Measurements from ENCODE around the gene CACNG4. TPM values are rescaled to one million over a fixed set of nuclear protein-coding genes. Genes with fewer than 3 reads are reported as not detected.
"Not testable (repeated sequence)": the region's sequence is repeated elsewhere in the genome, so short reads cannot be mapped to it uniquely, and the experiment has no call there.

The CACNG4 gene
- polyA plus RNA-seq, 1 donor: 6.3 TPM

DNA sequence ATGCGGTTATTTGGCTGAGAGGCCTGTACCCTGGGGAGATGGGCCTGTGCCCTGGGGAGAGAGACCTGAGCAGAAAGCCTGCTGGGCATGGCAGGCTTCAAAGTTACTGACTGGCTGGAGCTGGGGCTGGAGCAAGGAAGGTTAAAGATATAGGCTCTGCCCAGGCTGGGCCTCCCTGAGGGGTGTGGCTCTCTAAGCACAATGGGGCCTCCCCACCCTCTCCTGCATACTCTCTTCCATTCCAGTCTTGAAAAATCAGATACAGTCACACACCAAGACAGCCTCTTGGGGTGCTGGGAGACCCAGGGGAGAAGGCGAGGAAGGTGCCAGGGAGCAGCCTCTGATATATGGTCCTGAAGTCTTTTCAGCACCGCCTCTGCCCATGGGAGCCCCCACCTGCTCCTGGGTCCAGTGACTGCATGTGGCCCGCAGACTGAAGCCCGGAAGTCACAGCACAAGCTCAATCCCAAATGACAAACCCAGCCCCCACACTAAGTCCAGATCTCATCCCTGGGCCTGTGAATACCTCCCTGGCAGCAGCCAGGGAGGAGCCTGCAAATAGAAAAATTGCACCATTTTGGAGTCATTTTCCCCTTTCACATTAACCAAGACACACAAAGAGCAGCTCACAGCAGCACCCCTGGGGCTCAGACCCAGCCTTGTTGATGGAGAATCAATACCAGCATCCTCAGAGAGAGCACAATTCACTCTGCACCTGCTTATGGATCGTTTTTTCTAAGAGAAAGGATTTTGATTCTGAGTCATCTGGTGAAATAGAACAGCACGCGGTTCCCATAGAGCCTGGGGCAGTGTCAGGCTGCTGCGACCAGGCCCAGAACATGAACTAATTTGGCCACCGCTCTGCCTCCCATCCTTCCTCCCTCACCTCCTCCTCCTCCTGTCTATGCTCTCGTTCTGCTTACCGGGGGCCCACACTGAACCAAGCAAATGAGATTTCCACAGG is 54.2 kb downstream of the CACNG4 start:
- no peak for DNase-seq (ENCODE audit: low read depth)

DNA sequence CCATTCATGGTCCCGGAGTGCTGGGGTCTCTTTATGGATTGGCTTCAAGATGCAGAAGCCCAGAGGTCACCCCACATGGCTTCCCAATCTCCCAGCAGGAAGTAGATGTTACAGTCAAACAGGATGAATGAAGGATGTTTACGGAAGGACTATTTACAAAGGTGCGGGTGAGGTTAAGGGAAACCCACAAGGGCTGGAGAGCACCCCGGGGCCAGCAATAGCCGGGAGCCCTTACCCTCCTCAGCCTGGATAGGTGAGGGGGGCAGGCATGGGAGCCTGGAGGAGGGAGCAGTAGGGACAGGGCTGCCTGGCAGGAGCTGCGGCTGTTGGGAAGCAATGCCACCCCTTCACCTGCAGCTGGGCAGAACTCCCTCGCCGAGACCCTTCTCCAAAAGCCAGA is 55.3 kb downstream of the CACNG4 start:
- DNase-seq (ENCODE audit: low read depth): no peak

DNA sequence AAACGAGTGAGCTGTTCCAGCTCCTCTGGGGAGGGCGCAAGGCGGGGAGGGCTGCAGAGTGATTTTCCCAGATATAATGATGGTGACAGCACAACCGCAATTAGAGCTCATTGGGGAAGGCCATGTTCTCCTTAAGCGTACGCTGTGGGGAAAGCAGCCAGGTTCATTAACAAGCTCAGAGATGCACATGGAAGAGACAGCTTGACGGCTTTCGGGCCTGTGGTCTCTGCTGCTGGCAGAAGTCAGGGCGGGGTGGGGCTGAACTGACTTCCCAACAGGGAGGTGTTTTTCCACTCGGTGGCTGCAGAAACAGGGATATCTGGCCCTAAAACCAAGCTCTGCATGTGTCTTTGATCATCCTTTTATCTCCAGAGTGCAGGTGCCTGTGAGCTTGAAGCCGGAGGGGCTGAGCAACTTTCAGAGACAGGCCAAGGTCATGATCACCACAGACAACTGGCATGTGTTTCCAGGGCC is 55.8 kb downstream of the CACNG4 start:
- DNase-seq (ENCODE audit: low read depth): no peak

DNA sequence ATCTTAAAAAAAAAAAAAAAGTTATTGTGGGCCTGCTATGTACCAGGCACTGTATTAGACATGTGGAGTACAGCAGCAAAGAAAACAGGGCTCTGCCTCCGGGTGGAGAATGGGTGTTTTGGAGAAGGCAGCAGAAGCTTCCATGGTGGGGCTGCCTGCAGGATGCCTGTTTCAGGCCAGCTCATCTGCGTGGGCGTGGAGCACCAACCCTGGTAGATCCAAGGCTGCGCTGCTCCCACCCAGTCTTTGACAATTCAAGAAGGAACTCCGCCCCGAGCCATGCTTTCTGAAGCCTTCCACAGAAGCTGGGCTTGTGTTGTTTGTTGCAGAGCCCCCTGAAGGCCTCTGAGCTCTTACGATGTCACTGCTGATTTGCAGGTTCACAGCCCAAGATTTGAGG is 56.7 kb downstream of the CACNG4 start:
- DNase-seq (ENCODE audit: low read depth): no peak

- no peak for DNase-seq (ENCODE audit: low read depth)
These were observed 57.4 kb downstream of the CACNG4 start for GRCh38 chr17:67021743-67022450.

DNA sequence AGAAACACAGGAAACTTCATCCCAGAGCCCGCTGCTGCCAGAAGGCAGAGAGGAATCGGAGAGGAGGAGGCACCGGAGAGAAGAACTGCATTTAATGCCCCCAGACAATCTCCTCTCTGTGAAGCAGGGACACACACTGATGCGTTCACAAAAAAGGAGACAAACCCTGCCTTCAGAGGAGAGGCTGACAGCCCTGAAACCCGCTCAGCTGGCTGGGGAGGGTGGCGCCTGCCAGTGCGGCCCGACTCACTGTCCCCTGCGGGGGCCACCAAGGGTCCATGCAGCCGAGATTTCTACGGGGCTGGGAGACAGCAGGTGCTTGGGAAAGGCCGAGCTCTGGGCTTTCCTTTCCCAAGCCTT is 57.9 kb downstream of the CACNG4 start:
- DNase-seq (ENCODE audit: low read depth): no peak

GRCh38 chr17:67024736-67025135 is 60.2 kb downstream of the CACNG4 start:
- no peak for DNase-seq (ENCODE audit: low read depth)

DNA sequence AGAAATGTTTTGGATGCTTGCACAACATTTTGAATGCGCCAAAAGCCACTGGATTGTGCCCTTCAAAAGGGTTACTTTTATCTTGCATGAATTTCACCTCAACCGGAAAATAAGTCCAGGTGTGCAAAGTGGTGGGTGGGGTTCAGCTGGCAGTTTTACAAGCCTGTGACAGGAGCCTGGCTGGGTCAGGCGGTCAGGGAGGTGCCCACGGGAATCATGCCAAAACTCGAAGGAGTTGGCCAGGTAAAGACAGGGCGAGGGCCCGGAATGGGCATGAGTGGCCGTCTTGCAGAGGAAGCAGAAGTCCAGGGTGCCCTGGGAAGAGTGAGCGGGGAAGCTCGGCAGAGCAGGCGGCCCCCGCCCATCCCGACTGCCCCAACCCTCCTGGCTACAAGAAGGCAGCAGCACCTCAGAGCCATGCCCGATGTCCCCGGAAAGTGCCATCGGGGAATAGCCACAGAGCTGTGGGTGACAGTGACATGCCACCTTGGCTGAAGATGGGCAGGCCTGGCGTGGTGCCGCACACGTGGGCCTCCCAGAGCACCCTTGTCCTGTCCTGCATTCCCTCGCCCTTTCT is 60.8 kb downstream of the CACNG4 start:
- no peak for DNase-seq (ENCODE audit: low read depth)

DNA sequence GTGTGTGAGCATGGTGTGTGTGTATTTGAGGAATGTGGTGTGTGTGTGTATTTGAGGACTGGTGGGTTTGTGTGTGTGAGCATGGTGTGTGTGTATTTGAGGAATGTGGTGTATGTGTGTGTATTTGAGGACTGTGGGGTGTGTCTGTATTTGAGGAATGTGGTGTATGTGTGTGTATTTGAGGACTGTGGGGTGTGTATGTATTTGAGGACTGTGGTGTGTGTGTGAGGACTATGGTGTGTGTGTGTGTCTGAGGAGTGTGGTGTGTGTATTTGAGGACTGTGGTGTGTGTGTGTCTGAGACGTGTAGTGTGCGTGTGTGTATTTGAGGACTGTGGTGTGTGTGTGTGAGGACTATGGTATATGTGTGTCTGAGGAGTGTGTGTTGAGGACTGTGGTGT is 61.8 kb downstream of the CACNG4 start:
- no peak for DNase-seq (ENCODE audit: low read depth)

DNA sequence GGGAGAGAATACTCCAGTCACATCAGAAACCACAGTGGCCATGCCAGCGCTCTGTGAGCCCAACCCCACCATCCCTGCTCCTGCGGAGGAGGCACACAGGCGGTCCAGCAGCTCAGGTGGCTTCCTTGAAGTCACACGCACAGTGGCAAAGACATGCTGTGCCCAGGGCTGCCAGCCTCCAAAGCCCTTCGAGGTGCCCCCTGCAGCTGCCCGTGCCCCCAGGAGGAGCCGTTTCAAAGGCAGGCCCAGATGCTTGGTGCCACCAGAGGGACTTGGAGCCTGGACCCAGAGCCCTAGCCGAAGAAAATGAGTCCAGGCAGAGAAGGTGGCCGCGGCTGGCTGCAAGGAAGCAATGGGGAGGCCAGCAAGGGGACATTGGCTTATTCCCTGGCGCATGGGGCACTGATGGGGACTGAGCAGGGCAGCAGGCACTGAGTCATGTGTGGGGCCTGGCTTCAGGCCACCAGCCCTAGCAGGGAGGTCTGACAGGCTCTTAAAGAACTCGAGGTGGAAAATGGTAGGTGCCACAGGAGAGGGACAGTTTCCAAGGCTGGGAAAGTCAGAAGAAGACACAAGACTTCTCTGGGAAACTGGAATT is 62.6 kb downstream of the CACNG4 start:
- DNase-seq (ENCODE audit: low read depth): no peak

DNA sequence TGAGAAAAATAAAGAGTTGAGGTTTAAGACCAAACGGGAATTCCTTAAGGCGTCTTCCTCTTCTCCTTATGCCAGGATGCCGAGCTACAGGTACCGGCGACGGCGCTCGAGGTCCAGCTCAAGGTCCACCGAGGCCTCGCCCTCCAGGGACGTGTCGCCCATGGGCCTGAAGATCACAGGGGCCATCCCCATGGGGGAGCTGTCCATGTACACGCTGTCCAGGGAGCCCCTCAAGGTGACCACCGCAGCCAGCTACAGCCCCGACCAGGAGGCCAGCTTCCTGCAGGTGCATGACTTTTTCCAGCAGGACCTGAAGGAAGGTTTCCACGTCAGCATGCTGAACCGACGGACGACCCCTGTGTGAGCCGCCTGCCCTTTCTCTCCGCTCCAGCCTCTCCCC is 66.1 kb downstream of the CACNG4 start:
- no peak for DNase-seq (ENCODE audit: low read depth)

DNA sequence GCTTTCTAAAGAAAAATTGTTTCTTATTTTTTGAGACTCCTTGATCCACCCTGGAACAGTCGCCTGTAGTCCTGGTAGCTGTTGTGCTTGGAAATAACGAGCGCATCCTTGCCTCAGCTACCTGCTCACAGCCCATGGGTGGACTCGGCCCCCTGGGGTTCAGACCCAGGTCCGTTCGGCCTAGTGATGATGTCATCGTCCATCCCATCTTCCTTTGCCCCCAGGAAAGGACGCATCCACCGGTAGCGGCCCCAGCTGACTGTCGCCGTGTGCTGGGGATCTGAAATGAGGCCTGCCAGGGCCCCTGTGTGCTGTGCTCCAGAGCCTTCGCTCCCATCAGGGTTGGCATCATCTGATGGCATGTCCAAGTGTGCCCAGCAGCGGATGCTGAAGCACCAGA is 67.9 kb downstream of the CACNG4 start:
- DNase-seq (ENCODE audit: low read depth): no peak

- no peak for DNase-seq (ENCODE audit: low read depth)
These were observed 68.5 kb downstream of the CACNG4 start for GRCh38 chr17:67032985-67033384.

DNA sequence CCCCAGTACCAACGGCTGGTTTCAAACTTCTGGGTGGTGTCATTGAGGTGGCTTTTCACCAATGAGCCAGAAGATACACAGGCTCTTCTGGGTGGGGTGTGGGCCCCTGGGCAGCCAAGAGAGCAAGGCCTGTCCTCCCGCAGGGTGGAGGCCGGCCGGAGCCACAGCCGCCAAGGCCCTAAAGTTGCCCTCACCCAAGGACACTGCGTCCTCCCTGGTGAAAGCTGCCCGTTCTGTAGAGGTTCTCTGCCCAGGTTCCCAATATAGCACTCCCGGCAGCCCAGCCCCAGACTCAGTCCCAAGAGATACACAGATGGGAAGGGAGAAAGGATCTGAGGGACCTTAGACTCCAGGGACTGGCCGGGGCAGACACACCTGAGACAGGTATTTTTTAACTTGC is 69.1 kb downstream of the CACNG4 start:
- no peak for DNase-seq (ENCODE audit: low read depth)

DNA sequence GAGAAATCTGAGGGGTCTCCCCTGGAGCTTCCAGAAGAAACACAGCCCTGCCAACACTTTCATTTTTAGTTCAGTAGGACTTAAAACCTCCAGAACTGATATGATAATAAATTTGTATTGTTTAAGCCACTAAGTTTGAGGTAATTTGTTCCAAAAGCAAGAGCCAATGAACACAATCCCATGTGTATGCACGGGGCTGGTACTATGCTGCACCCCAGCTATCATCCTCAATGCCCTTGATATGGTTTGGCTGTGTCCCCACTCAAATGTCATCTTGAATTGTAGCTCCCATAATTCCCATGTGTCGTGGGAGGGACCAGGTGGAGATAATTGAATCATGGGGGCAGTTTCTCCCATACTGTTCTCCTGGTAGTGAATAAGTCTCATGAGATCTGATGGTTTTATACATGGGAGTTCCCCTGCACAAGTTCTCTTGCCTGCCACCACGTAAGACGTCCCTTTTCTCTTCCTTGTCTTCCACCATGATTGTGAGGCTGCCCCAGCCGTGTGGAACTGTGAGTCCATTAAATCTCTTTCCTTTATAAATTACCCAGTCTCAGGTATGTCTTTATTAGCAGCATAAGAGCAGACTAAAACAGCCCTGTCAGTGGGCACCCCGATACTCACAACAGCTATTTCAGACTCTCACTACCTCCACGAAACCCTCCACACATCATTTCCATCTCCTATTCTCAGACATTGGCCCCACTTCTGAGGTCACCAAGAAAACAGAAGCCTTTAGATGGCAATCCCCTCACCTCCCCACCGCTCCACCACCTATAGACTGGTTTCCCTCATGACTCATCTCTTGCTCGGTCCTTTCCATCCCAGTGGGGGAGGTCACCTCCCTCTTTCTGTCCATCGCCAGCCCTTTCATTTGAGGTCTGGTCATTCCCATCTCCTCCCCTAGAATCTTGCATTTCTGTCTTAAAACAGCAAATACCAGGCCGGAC is 70.9 kb downstream of the CACNG4 start:
- no peak for DNase-seq (ENCODE audit: low read depth)

GRCh38 chr17:67038861-67039365 is 74.4 kb downstream of the CACNG4 start:
- no peak for DNase-seq (ENCODE audit: low read depth)

DNA sequence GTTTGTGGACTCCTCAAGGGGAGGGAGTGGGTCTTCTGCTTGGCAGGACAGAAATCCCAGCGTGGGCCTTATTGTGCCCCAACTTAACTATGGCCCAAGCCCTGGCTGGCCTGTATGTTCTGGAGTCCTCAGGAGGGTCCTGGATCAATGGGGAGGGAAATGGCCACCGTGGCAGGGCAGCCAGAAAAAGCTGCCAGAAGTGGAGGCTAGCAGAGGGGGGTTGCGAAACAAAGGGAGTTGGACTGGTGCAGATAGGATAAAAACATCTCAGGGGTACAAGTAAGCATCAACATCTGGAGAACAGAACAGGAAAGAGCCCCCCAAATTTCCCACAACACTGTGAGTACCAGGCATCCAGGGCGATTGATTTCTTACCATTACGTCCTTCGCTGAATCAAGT is 76.1 kb downstream of the CACNG4 start:
- no peak for DNase-seq (ENCODE audit: low read depth)

- DNase-seq (ENCODE audit: low read depth): not testable (repeated sequence)
These were observed 76.6 kb downstream of the CACNG4 start for GRCh38 chr17:67041119-67041518.

DNA sequence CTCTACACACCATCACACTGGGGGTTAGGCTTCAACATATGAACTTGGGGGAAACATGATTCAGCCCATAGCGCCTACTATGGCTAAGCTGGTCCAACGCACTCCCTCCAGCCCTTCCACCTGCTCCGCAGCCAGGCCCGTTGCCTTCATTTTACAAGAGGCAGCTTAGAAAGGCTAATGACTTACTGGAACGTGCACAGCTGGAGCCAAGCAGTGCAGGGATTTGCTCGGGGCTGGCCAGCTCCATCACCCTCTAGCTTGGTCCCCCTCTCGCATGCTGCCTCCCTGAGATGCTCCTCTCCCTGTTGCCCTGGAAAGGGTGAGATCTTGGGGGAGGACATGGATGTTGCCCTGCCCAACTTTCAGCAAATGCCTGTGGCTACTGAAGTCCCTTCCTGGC is 77.0 kb downstream of the CACNG4 start:
- no peak for DNase-seq (ENCODE audit: low read depth)

GRCh38 chr17:67041941-67042899 is 77.7 kb downstream of the CACNG4 start:
- no peak for DNase-seq (ENCODE audit: low read depth)

Data from forelimb muscle (tissue), 1 donor.